ENCODE data around the gene KLK8. TPM values are rescaled to one million over a fixed set of nuclear protein-coding genes. Genes with fewer than 3 reads are reported as not detected.
A peak's percentile ranks its signal among the peaks of the same experiment; 100 is the strongest.

Gene KLK8
- polyA plus RNA-seq, 2 donors, result 226 to 261 TPM

GRCh38 chr19:51010066-51010795, 8.8 kb upstream of the KLK8 start:
- 41 to 51% methylated on average over 4 of the region's 4 CpGs for WGBS, 2 donors
- peaks cover 0 to 2% of the 10 kb centered on the region in 2 donors for H3K9me3 ChIP-seq (ENCODE audit: control insufficient read depth in 2 of 2, insufficient read depth in 1 of 2, low read depth in 1 of 2, low read length in 1 of 2)
- peak overlapping the region; percentile 6 to 91 for H3K27ac ChIP-seq (ENCODE audit: low read depth in 2 of 2, low read length in 1 of 2)
- H3K4me1 ChIP-seq (ENCODE audit: control insufficient read depth in 2 of 2, insufficient read depth in 2 of 2, low read length in 1 of 2), result peaks cover 0 to 6% of the 10 kb centered on the region in 2 donors
- H3K36me3 ChIP-seq (ENCODE audit: control insufficient read depth in 2 of 2, insufficient read depth in 2 of 2, low read length in 1 of 2), result peaks cover 0 to 6% of the 10 kb centered on the region in 2 donors
- no peak overlapping the region for H3K4me3 ChIP-seq (ENCODE audit: low read depth in 1 of 2, low read length in 2 of 2)
- H3K27me3 ChIP-seq (ENCODE audit: control insufficient read depth in 1 of 2, insufficient read depth in 2 of 2, low read length in 2 of 2), result no peaks in the 10 kb centered on the region

GRCh38 chr19:51009061-51009891, 7.9 kb upstream of the KLK8 start:
- H3K4me1 ChIP-seq (ENCODE audit: control insufficient read depth in 2 of 2, insufficient read depth in 2 of 2, low read length in 1 of 2), result peaks cover 0 to 6% of the 10 kb centered on the region in 2 donors
- peaks cover 0 to 1% of the 10 kb centered on the region in 2 donors for H3K36me3 ChIP-seq (ENCODE audit: control insufficient read depth in 2 of 2, insufficient read depth in 2 of 2, low read length in 1 of 2)
- H3K4me3 ChIP-seq (ENCODE audit: low read depth in 1 of 2, low read length in 2 of 2), result no peak overlapping the region
- 60 to 62% methylated on average over 18 to 19 of the region's 19 CpGs for WGBS, 2 donors
- peaks cover 0 to 2% of the 10 kb centered on the region in 2 donors for H3K9me3 ChIP-seq (ENCODE audit: control insufficient read depth in 2 of 2, insufficient read depth in 1 of 2, low read depth in 1 of 2, low read length in 1 of 2)
- peak overlapping the region; percentile 6 to 91 for H3K27ac ChIP-seq (ENCODE audit: low read depth in 2 of 2, low read length in 1 of 2)
- H3K27me3 ChIP-seq (ENCODE audit: control insufficient read depth in 1 of 2, insufficient read depth in 2 of 2, low read length in 2 of 2), result no peaks in the 10 kb centered on the region

- H3K9me3 ChIP-seq (ENCODE audit: control insufficient read depth in 2 of 2, insufficient read depth in 1 of 2, low read depth in 1 of 2, low read length in 1 of 2), result peaks cover 0 to 2% of the 10 kb centered on the region in 2 donors
- H3K27me3 ChIP-seq (ENCODE audit: control insufficient read depth in 1 of 2, insufficient read depth in 2 of 2, low read length in 2 of 2), result no peaks in the 10 kb centered on the region
- peaks cover 0 to 6% of the 10 kb centered on the region in 2 donors for H3K4me1 ChIP-seq (ENCODE audit: control insufficient read depth in 2 of 2, insufficient read depth in 2 of 2, low read length in 1 of 2)
- H3K27ac ChIP-seq (ENCODE audit: low read depth in 2 of 2, low read length in 1 of 2), result no peak overlapping the region
- 85 to 89% methylated on average over 3 of the region's 3 CpGs for WGBS, 2 donors
- no peak overlapping the region for H3K4me3 ChIP-seq (ENCODE audit: low read depth in 1 of 2, low read length in 2 of 2)
- H3K36me3 ChIP-seq (ENCODE audit: control insufficient read depth in 2 of 2, insufficient read depth in 2 of 2, low read length in 1 of 2), result no peaks in the 10 kb centered on the region
These were observed 6.1 kb upstream of the KLK8 start for GRCh38 chr19:51007488-51007887.

GRCh38 chr19:51006406-51006805, 5.0 kb upstream of the KLK8 start:
- 50% methylated on average over 8 of the region's 8 CpGs for WGBS, 2 donors
- peaks cover 0 to 6% of the 10 kb centered on the region in 2 donors for H3K4me1 ChIP-seq (ENCODE audit: control insufficient read depth in 2 of 2, insufficient read depth in 2 of 2, low read length in 1 of 2)
- H3K4me3 ChIP-seq (ENCODE audit: low read depth in 1 of 2, low read length in 2 of 2), result no peak overlapping the region
- H3K27me3 ChIP-seq (ENCODE audit: control insufficient read depth in 1 of 2, insufficient read depth in 2 of 2, low read length in 2 of 2), result no peaks in the 10 kb centered on the region
- H3K27ac ChIP-seq (ENCODE audit: low read depth in 2 of 2, low read length in 1 of 2), result no peak overlapping the region
- H3K9me3 ChIP-seq (ENCODE audit: control insufficient read depth in 2 of 2, insufficient read depth in 1 of 2, low read depth in 1 of 2, low read length in 1 of 2), result peaks cover 0 to 2% of the 10 kb centered on the region in 2 donors
- H3K36me3 ChIP-seq (ENCODE audit: control insufficient read depth in 2 of 2, insufficient read depth in 2 of 2, low read length in 1 of 2), result no peaks in the 10 kb centered on the region

- 81 to 90% methylated on average over 1 of the region's 1 CpG for WGBS, 2 donors
- no peaks in the 10 kb centered on the region for H3K36me3 ChIP-seq (ENCODE audit: control insufficient read depth in 2 of 2, insufficient read depth in 2 of 2, low read length in 1 of 2)
- H3K4me1 ChIP-seq (ENCODE audit: control insufficient read depth in 2 of 2, insufficient read depth in 2 of 2, low read length in 1 of 2), result peaks cover 0 to 6% of the 10 kb centered on the region in 2 donors
- no peak overlapping the region for H3K4me3 ChIP-seq (ENCODE audit: low read depth in 1 of 2, low read length in 2 of 2)
- H3K9me3 ChIP-seq (ENCODE audit: control insufficient read depth in 2 of 2, insufficient read depth in 1 of 2, low read depth in 1 of 2, low read length in 1 of 2), result peaks cover 0 to 2% of the 10 kb centered on the region in 2 donors
- no peaks in the 10 kb centered on the region for H3K27me3 ChIP-seq (ENCODE audit: control insufficient read depth in 1 of 2, insufficient read depth in 2 of 2, low read length in 2 of 2)
- no peak overlapping the region for H3K27ac ChIP-seq (ENCODE audit: low read depth in 2 of 2, low read length in 1 of 2)
These were observed 3.8 kb upstream of the KLK8 start for GRCh38 chr19:51005248-51005647.

- 75 to 82% methylated on average over 7 of the region's 7 CpGs for WGBS, 2 donors
- Histone ChIP-seq H3K27ac (ENCODE audit: low read depth in 2 of 2, low read length in 1 of 2) (peak overlapping the region in 1 of 2 donors; percentile 39), H3K36me3 (ENCODE audit: control insufficient read depth in 2 of 2, insufficient read depth in 2 of 2, low read length in 1 of 2) (no peaks in the 10 kb centered on the region), H3K4me1 (ENCODE audit: control insufficient read depth in 2 of 2, insufficient read depth in 2 of 2, low read length in 1 of 2) (no peaks in the 10 kb centered on the region), H3K9me3 (ENCODE audit: control insufficient read depth in 2 of 2, insufficient read depth in 1 of 2, low read depth in 1 of 2, low read length in 1 of 2) (no peaks in the 10 kb centered on the region), H3K27me3 (ENCODE audit: control insufficient read depth in 1 of 2, insufficient read depth in 2 of 2, low read length in 2 of 2) (no peaks in the 10 kb centered on the region), H3K4me3 (ENCODE audit: low read depth in 1 of 2, low read length in 2 of 2) (no peak overlapping the region)
These were observed 1.9 kb upstream of the KLK8 start for GRCh38 chr19:51003316-51003715.

- Histone ChIP-seq H3K4me3 (ENCODE audit: low read depth in 1 of 2, low read length in 2 of 2) (peak overlapping the region; percentile 31 to 61), H3K27ac (ENCODE audit: low read depth in 2 of 2, low read length in 1 of 2) (peak overlapping the region; percentile 78 to 91)
These were observed 1.3 kb upstream of the KLK8 start for GRCh38 chr19:51002542-51003311.

GRCh38 chr19:51002089-51002532, 707 bp upstream of the KLK8 start:
- H3K36me3 ChIP-seq (ENCODE audit: control insufficient read depth in 2 of 2, insufficient read depth in 2 of 2, low read length in 1 of 2), result no peaks in the 10 kb centered on the region
- no peaks in the 10 kb centered on the region for H3K9me3 ChIP-seq (ENCODE audit: control insufficient read depth in 2 of 2, insufficient read depth in 1 of 2, low read depth in 1 of 2, low read length in 1 of 2)
- H3K4me3 ChIP-seq (ENCODE audit: low read depth in 1 of 2, low read length in 2 of 2), result peak overlapping the region; percentile 31 to 61
- H3K27me3 ChIP-seq (ENCODE audit: control insufficient read depth in 1 of 2, insufficient read depth in 2 of 2, low read length in 2 of 2), result no peaks in the 10 kb centered on the region
- H3K4me1 ChIP-seq (ENCODE audit: control insufficient read depth in 2 of 2, insufficient read depth in 2 of 2, low read length in 1 of 2), result no peaks in the 10 kb centered on the region
- WGBS, 2 donors, result 32 to 40% methylated on average over 11 to 12 of the region's 12 CpGs
- H3K27ac ChIP-seq (ENCODE audit: low read depth in 2 of 2, low read length in 1 of 2), result peak overlapping the region; percentile 78 to 91

More at GRCh38 chr19:51002542-51003311, 1.3 kb upstream of the KLK8 start:
- 55 to 67% methylated on average over 42 of the region's 42 CpGs for WGBS, 2 donors
- Histone ChIP-seq H3K27me3 (ENCODE audit: control insufficient read depth in 1 of 2, insufficient read depth in 2 of 2, low read length in 2 of 2) (no peaks in the 10 kb centered on the region), H3K4me1 (ENCODE audit: control insufficient read depth in 2 of 2, insufficient read depth in 2 of 2, low read length in 1 of 2) (no peaks in the 10 kb centered on the region), H3K36me3 (ENCODE audit: control insufficient read depth in 2 of 2, insufficient read depth in 2 of 2, low read length in 1 of 2) (no peaks in the 10 kb centered on the region), H3K9me3 (ENCODE audit: control insufficient read depth in 2 of 2, insufficient read depth in 1 of 2, low read depth in 1 of 2, low read length in 1 of 2) (no peaks in the 10 kb centered on the region)

- peak overlapping the region; percentile 53 to 61 for H3K4me3 ChIP-seq (ENCODE audit: low read depth in 1 of 2, low read length in 2 of 2)
- 24 to 30% methylated on average over 16 of the region's 16 CpGs for WGBS, 2 donors
- peak overlapping the region; percentile 78 to 91 for H3K27ac ChIP-seq (ENCODE audit: low read depth in 2 of 2, low read length in 1 of 2)
These were observed 423 bp downstream of the KLK8 start for GRCh38 chr19:51000981-51001380.

More at GRCh38 chr19:51000981-51001380, 423 bp downstream of the KLK8 start:
- no peaks in the 10 kb centered on the region for H3K27me3 ChIP-seq (ENCODE audit: control insufficient read depth in 1 of 2, insufficient read depth in 2 of 2, low read length in 2 of 2)
- H3K36me3 ChIP-seq (ENCODE audit: control insufficient read depth in 2 of 2, insufficient read depth in 2 of 2, low read length in 1 of 2), result no peaks in the 10 kb centered on the region
- H3K9me3 ChIP-seq (ENCODE audit: control insufficient read depth in 2 of 2, insufficient read depth in 1 of 2, low read depth in 1 of 2, low read length in 1 of 2), result no peaks in the 10 kb centered on the region
- H3K4me1 ChIP-seq (ENCODE audit: control insufficient read depth in 2 of 2, insufficient read depth in 2 of 2, low read length in 1 of 2), result no peaks in the 10 kb centered on the region

Measured in esophagus (tissue), 2 donors.